HepG2 (cell line): ENCODE results near the gene NEDD8. TPM values are rescaled to one million over a fixed set of nuclear protein-coding genes. Genes with fewer than 3 reads are reported as not detected.
A peak's percentile ranks its signal among the peaks of the same experiment; 100 is the strongest.

Experiments
- E2F5 ChIP-seq: sonication (generic); formaldehyde crosslinking; conservative IDR thresholded peaks from 2 replicates; pipeline ENCODE4 v1.4.0; 2020; ENCODE audit warnings: missing genetic modification reagents
- NONO ChIP-seq, 2 experiments: fragments of 450-650 bp in 1 of 2; sonication (generic) in 1 of 2; formaldehyde crosslinking in 1 of 2; IDR thresholded peaks in 1 of 2; conservative IDR thresholded peaks in 1 of 2; 2 replicates each; pipeline versions ENCODE4 v1.6.1 to v1.8.0; 2017 to 2022; ENCODE audit warnings: mild to moderate bottlenecking in 1 of 2, missing genetic modification reagents in 1 of 2, moderate library complexity in 1 of 2
- NRL ChIP-seq: sonication (generic); formaldehyde crosslinking; IDR thresholded peaks from 2 replicates; pipeline ENCODE4 v1.5.0; 2020; ENCODE audit warnings: missing genetic modification reagents, mild to moderate bottlenecking, moderate library complexity, borderline replicate concordance
- SKI ChIP-seq: fragments of 450-650 bp; IDR thresholded peaks from one replicate; pipeline ENCODE4 v1.6.1; 2018; ENCODE audit warnings: mild to moderate bottlenecking; ENCODE audit not compliant: partially characterized antibody
- SRF ChIP-seq: IDR thresholded peaks from 2 replicates; pipeline ENCODE4 v1.6.1; 2011; ENCODE audit warnings: mild to moderate bottlenecking, low read depth, low read length, moderate library complexity
- TCF12 ChIP-seq, 2 experiments: fragments of 450-650 bp in 1 of 2; sonication (generic) in 1 of 2; formaldehyde crosslinking in 1 of 2; IDR thresholded peaks; 2 replicates each; pipeline versions ENCODE4 v1.6.1 to v1.8.0; 2017 to 2022; ENCODE audit warnings: antibody characterized with exemption in 1 of 2, mild to moderate bottlenecking in 1 of 2, missing genetic modification reagents in 1 of 2, moderate library complexity in 1 of 2
- ZFP36 ChIP-seq: fragments of 150-350 bp; IDR thresholded peaks from 2 replicates; pipeline ENCODE4 v1.6.1; 2018; ENCODE audit warnings: borderline replicate concordance, low read length, low read depth; ENCODE audit not compliant: partially characterized antibody
- ZNF780A ChIP-seq: sonication (generic); formaldehyde crosslinking; IDR thresholded peaks from 2 replicates; pipeline ENCODE4 v1.8.0; 2022; ENCODE audit warnings: mild to moderate bottlenecking, missing genetic modification reagents, moderate library complexity
- polyA plus RNA-seq, 8 experiments: library from polyadenylated mRNA; depleted of rRNA in 3 of 8; stranded (reverse) in 7 of 8; unstranded in 1 of 8; fragments of >200 nt; fragmentation: Illumina TruSeq in 4 of 8; extraction: Trizol in 4 of 8; gene quantifications; 2 replicates each; pipeline versions ENCODE4 v1.2.1 to v1.2.3, GENCODE V29; 2011 to 2016; ENCODE audit warnings: low read depth in 4 of 8, missing spikeins in 1 of 8, mixed read lengths in 1 of 8; ENCODE audit not compliant: insufficient read depth in 1 of 8
- total RNA-seq, 5 experiments: library from RNA; depleted of rRNA; stranded (reverse); fragments of >200 nt; fragmentation: Illumina TruSeq; extraction: Trizol; gene quantifications; 2 replicates each; pipeline ENCODE4 v1.2.3, GENCODE V29; 2016; ENCODE audit warnings: low read depth in 1 of 5

The NEDD8 gene
- total and polyA plus RNA-seq, 2 of the 13 experiments (the other 11 are each of a cell fraction or from before 2014, with no cell fraction given): 535 to 713 TPM

- TF ChIP-seq ZFP36 (no peak), SRF (no peak), NONO (IDR thresholded peaks at IDR 0.05) (no peak), NONO (CRISPR knock-in tag; conservative IDR thresholded peaks at IDR 0.05) (0 out of 2 replicates have a peak, but pooled peaks have one; percentile 27), ZNF780A (CRISPR knock-in tag) (0 out of 2 replicates have a peak, but pooled peaks have one; percentile 53), SKI (peak; percentile 6), TCF12 (IDR thresholded peaks at IDR 0.05) (0 out of 2 replicates have a peak, but pooled peaks have one; percentile 58), TCF12 (CRISPR knock-in tag; IDR thresholded peaks at IDR 0.05) (no peak), E2F5 (no peak), NRL (no peak)
Observed at GRCh38 chr14:24235804-24236688, 3.9 kb upstream of the NEDD8 start (continued).
